ENCODE results near the gene DUSP10. TPM values are rescaled to one million over a fixed set of nuclear protein-coding genes. Genes with fewer than 3 reads are reported as not detected.

The DUSP10 gene
- total RNA-seq, 4 donors from 2014 or later = 3.8 to 7.3 (median 4.4) TPM

DNA sequence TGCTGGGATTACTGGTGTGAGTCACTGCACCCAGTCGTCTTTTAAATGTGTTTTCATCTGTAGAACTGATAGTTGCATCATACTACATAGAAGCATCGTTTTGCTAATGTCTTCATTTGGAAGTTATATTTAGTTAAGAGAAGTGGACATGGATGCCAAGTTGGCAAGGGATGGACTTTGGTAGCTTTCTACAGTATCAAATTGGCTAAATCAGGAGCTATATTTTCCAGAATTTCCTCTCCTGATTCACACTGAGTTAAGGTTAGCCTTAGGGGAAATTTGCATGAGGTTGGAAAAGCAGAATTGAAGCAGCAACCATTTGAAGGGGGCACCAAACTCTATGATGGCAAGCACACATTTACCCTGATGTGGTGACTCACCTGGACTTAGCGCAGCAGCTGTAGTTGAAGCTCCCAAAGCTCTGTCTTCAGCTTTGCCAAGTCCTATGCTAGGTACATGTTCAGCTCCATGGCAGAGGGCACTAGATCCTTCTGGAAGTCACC is 43.9 kb downstream of the DUSP10 start:
- TF ChIP-seq POLR2A (IDR thresholded peaks at IDR 0.05) (no peak), EP300 (IDR thresholded peaks at IDR 0.05) (no peak)
- TF ChIP-seq, protein P1, sequence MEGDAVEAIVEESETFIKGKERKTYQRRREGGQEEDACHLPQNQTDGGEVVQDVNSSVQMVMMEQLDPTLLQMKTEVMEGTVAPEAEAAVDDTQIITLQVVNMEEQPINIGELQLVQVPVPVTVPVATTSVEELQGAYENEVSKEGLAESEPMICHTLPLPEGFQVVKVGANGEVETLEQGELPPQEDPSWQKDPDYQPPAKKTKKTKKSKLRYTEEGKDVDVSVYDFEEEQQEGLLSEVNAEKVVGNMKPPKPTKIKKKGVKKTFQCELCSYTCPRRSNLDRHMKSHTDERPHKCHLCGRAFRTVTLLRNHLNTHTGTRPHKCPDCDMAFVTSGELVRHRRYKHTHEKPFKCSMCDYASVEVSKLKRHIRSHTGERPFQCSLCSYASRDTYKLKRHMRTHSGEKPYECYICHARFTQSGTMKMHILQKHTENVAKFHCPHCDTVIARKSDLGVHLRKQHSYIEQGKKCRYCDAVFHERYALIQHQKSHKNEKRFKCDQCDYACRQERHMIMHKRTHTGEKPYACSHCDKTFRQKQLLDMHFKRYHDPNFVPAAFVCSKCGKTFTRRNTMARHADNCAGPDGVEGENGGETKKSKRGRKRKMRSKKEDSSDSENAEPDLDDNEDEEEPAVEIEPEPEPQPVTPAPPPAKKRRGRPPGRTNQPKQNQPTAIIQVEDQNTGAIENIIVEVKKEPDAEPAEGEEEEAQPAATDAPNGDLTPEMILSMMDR (IDR thresholded peaks at IDR 0.05) = no peak
- H3K9me3 ChIP-seq = peaks cover 0 to 10% (median 0%) of the 10 kb centered on the region in 4 donors
- no peaks in the 10 kb centered on the region for H3K27me3 ChIP-seq
- H3K36me3 ChIP-seq = no peaks in the 10 kb centered on the region
- no peaks in the 10 kb centered on the region for H3K4me1 ChIP-seq
- WGBS, 2 donors = 75 to 78% methylated on average over 3 of the region's 3 CpGs
- DNase-seq (ENCODE audit: low spot score in 2 of 2) = no peak
- H3K27ac ChIP-seq = no peak overlapping the region
- H3K4me3 ChIP-seq = no peak overlapping the region

DNA sequence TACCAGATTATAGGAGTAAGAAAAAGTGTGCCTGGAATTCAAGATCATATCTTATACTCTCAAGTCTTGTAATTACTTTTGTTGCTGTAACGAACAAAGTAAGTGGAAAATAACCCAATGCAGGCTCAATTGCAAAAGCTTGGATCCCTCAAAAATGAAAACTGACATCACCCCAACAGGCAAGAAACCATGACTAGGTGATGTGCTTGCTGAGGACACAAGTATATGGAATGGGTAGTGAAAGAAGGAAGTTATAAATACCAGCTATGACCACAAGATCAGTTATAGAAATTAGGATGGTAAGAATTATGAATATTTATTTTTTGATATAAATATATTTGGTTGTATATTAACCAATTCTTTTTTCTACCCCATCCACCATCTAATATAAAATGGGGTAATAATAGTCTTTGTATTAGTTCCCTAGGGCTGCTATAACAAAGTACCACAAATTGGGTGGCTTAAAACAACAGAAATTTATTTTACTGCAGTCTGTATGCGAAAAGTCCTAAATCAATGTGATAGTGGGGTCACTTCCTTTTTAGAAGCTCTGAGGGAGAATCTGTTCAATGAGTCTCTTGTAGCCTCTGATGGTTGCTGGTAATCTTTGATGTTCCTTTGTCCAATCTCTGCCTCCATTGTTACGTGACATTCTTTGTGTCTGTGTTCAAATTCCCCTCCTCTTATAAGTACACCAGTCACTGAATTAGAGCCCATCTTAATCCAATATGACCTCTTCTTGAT is 45.0 kb downstream of the DUSP10 start:
- TF ChIP-seq POLR2A (IDR thresholded peaks at IDR 0.05) = no peak
- TF ChIP-seq, protein P1 (IDR thresholded peaks at IDR 0.05) = no peak
- no peak for TF ChIP-seq EP300 (IDR thresholded peaks at IDR 0.05)
- 84 to 90% methylated on average over 3 of the region's 3 CpGs for WGBS, 2 donors
- Histone ChIP-seq H3K27ac (no peak overlapping the region), H3K36me3 (no peaks in the 10 kb centered on the region), H3K4me1 (no peaks in the 10 kb centered on the region), H3K27me3 (no peaks in the 10 kb centered on the region), H3K4me3 (no peak overlapping the region), H3K9me3 (peaks cover 0 to 10% (median 0%) of the 10 kb centered on the region in 4 donors)
- DNase-seq (ENCODE audit: low spot score in 2 of 2) = no peak

DNA sequence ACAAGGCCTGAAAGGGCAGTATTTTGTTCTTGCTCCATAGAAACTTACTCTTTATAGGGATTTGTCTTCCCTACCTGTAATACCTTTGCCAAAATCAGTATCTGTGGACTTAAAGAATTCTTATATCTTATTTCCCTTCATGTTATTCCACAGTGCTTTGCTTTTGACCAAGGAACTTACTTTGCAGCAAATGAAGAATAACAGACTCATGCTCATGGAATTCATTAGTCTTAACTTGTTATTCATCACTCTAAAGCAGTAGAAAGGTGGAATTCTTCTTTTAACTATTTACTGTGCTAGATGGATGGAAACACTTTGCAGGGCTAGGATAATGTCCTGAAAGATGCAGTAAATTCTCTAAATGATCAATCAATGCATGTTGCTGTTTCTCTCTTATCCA is 45.9 kb downstream of the DUSP10 start:
- H3K4me3 ChIP-seq = no peak overlapping the region
- DNase-seq (ENCODE audit: low spot score in 2 of 2) = no peak
- TF ChIP-seq, protein P1 (IDR thresholded peaks at IDR 0.05) = no peak
- TF ChIP-seq EP300 (IDR thresholded peaks at IDR 0.05) (no peak), POLR2A (IDR thresholded peaks at IDR 0.05) (no peak)
- no peak overlapping the region for H3K27ac ChIP-seq
- H3K27me3 ChIP-seq = no peaks in the 10 kb centered on the region
- no peaks in the 10 kb centered on the region for H3K36me3 ChIP-seq
- no peaks in the 10 kb centered on the region for H3K4me1 ChIP-seq
- H3K9me3 ChIP-seq = peaks cover 0 to 10% (median 0%) of the 10 kb centered on the region in 4 donors

DNA sequence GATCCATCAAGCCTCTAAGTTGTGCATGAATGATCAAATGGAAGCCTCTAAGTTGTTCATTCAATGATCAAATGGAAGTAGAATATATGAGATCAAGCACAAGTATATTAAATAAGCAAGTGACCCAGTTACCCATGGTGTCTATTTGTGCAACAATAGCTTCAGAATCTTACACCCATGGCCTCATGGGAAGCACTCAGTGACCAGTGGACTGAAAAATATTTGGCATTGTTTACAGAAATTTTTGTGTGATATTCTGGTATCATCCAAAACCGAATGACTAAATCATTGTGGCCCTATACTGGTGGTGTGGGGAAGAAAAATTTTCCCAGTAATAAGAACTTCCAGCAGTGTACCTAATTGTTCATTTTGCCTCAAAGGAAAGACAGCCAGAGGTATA is 46.6 kb downstream of the DUSP10 start:
- Histone ChIP-seq H3K9me3 (peaks cover 0 to 10% (median 0%) of the 10 kb centered on the region in 4 donors), H3K4me3 (no peak overlapping the region), H3K4me1 (no peaks in the 10 kb centered on the region), H3K27ac (no peak overlapping the region), H3K36me3 (no peaks in the 10 kb centered on the region), H3K27me3 (no peaks in the 10 kb centered on the region)
- TF ChIP-seq EP300 (IDR thresholded peaks at IDR 0.05) = no peak
- TF ChIP-seq, protein P1 (IDR thresholded peaks at IDR 0.05) = no peak
- TF ChIP-seq POLR2A (IDR thresholded peaks at IDR 0.05) = no peak
- no peak for DNase-seq (ENCODE audit: low spot score in 2 of 2)
- 78 to 89% methylated on average over 1 of the region's 1 CpG for WGBS, 2 donors

DNA sequence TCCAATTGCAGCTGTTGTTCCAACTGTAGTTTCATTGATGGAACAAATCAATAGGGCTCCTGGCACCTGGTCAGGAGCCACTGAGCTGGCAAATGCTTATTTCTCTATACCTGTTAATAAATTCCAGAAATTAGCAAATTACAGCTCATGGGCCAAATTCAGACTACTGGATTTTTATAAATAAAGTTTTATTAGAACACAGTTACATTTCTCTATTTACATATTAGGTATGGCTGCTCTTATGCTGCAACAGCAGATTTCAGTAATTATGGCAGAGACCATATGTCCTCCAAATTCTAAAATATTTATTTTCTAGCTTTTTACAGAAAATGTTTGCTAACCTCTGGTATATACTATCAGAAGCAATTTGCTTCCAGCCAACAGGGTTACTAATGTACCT is 47.8 kb downstream of the DUSP10 start:
- no peak for DNase-seq (ENCODE audit: low spot score in 2 of 2)
- Histone ChIP-seq H3K27ac (no peak overlapping the region), H3K36me3 (no peaks in the 10 kb centered on the region), H3K4me3 (no peak overlapping the region), H3K9me3 (peaks cover 0 to 10% (median 0%) of the 10 kb centered on the region in 4 donors), H3K4me1 (no peaks in the 10 kb centered on the region), H3K27me3 (no peaks in the 10 kb centered on the region)
- TF ChIP-seq POLR2A (IDR thresholded peaks at IDR 0.05) (no peak), EP300 (IDR thresholded peaks at IDR 0.05) (no peak)
- TF ChIP-seq, protein P1 (IDR thresholded peaks at IDR 0.05) = no peak

Measured in tibial nerve (tissue), 4 donors.